GDM1 (cell line): ENCODE measurements around the gene CLP1.
"Not testable (repeated sequence)": the region's sequence is repeated elsewhere in the genome, so short reads cannot be mapped to it uniquely, and the experiment has no call there.

Source experiments
- DNase-seq: peaks from one replicate; lab custom pipeline; 2025; lab: John Stamatoyannopoulos, UW

The CLP1 gene

DNA sequence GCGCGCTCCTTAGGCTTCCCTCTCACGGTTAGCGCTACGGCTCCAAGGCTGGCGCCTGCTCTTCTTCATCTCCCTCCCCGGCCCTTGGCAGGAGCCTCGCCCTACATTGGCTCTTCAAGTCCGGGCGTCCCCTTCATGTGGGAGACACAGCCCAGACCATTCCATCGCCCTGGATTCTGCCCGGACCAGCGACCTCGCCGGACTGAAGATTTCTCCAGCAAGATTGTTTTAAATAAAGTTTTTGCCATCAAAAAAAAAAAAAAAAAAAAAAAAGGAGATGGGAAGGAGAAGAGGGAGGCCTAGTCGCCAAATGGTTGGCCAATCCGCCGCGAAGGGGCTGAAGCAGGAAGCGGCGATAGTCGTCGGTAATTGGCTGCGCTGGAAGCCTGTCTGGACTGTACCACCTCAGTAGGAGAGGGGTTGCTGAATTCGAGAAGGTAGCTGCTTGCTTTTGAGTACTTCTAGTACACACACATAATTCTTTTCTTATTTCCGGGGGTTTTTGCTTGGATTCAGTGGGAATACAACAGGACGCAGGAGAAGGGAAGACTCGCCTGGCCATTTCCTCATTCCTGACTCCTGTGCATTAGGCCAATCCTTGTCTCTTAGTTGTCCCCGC lies 9.7 kb downstream of the CLP1 start:
- peak; percentile 97 for DNase-seq

DNA sequence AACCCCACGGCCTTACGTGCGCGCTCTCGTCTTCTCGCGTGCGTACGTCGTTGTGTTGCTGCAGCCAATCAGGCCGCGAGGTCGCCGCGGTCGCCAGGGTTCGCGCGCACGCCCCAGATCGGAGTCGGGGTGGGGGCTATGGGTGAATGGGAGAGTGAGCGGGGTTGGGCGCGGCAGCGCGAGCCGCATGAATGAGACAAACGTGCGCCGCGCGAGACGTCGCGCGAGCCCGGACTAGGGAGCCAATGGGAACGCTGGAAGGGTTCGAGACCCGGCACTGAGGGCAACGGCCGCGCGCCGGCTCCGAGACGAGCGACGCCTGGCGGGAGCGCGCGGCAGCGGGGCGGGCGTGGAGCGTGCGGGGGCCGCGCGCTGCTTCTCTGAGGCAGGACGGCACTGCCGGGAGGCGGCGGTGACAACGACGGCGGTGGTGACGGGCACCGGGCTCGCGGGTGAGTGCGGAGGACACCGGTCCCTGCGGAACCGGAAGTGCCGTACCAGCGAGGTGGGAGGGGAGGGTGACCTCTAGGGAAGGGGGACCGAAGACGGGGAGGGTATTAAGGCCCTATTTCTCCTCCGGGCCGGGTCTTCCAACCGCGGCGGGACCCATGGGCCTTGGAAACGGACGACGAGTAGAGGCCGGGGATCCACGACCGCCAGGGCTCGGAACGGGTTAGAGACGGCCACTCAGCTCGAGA lies 10.3 kb downstream of the CLP1 start, which contains the start of gene ZDHHC5:
Gene ZDHHC5 (plus strand): TSS at position 379 of the 698 bp plus-strand sequence. CDS start 4,977 bp downstream, outside the sequence.
- DNase-seq: peak; percentile 100

DNA sequence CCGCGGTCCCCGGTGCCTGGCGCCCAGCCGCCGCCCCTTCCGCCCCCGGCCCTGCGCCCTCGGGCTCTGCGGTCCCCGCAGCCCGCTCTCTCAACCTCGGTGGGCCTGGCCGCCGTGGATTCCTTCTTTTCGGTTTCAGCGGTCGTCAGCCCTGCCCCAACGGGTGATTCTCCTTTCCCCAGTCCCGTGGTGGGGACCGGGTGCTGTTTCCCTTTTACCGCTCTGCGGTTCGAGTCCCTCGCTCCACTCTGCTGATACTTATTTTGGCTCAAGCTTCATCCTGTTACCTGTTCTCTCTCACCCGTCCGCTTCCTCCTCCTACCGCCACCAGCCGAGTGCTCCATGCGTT lies 10.8 kb downstream of the CLP1 start:
- no peak for DNase-seq

DNA sequence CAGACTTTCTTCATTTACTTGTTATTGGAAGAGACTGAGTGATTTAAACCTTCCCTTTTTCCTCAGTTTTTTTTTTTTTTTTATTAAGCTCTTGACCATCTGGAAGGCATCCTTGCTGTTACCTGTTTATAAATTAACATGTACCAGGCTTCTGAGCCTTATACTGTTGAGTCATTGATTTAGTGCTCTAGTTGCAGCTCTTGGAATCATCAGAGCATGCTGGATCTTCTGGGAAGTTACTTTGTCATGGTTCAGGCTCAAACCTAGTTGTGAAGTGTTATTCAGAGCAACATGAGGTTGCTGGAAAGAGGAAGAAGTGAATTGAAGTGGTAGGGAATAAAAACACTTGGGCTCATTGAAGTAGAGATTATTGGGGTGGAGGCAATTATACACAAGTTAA lies 16.7 kb downstream of the CLP1 start:
- DNase-seq: no peak

DNA sequence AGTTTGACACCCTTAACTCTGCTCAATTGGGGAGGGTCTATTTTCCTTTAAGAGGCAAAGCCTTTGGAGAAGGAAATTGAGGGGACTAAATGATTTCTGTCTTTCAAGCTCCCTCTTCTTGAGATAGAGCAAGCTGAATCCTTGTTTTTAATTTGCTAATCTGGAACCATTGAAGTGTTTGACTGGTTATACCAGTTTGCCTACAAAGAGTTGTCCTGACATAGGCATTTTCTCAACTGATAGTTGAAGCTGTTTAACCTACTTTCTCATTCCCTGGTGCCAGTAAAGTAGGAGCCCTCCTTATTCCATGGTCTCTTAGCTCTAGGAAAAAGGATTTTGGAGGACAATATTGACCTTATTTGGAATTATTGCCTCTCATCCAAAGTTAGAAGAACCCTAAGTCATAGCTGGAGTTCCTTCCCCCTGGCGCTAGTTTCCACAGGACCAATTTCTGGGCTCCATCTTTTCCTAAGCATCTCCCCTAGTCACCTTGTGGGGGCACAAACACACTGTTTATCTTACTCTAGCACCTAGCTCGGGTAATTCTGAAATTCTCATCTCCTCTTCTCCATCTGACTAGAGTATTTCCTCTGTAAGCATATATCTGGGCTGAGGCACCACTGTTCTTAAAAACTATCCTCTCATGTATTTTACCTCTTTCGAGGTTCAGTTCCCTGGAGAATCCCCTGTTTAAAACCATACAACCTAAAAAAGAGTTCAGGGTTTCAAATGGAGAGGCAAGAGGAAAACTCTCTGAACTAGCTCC lies 17.8 kb downstream of the CLP1 start:
- no peak for DNase-seq

DNA sequence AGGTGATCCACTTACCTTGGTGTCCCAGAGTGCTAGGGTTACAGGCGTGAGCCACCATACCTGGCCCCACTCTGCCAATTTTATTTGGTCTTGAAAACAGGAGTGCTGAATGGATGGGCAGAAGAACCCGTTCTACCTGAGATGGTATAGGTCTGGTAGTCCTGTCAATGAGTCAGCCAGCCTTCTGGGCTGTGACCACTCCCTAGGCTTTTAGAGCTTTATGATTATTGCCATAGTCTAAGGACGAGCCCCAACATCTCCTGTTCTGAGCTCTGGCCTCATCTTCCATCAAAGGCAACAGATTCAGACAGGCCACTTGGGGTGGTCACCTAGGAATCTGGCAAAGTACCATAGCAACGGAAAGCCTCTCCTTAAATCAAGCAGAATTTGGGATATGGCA lies 21.8 kb downstream of the CLP1 start:
- DNase-seq: no peak

DNA sequence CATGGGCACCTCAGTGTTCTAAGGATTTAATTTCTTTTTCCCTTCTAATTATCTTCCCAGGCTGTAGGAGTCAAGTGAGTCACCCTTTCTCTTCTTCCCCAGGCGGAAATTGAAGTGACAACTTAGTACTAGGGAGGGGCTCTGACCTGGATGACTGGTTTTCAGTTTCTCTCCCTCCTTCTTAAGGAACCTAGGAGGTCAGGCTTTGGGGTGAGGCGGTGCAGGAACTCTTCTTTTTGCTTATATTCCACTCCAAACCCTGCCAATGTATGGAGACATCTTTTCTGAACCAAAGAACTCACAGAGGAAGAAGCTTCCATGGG lies 23.0 kb downstream of the CLP1 start:
- no peak for DNase-seq

DNA sequence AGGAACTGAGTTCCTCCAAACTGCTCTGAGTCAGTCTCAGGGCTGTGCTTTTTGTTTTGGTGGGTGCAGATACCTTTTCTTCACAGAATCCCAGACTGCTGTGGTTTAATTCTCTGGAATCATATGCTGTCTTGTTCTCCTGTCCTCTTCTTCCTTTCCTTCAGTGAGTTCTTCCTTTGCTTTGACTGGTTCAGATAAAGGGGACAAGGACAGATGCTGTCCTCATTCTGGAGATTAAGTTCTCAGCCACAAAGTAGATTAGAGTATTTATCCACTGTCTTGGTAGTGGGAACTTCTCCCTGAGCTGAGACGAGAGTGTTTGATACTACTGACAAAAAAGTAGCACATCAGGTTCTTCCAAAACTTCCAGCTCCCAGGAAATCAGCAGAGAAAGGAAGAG lies 23.6 kb downstream of the CLP1 start:
- no peak for DNase-seq

DNA sequence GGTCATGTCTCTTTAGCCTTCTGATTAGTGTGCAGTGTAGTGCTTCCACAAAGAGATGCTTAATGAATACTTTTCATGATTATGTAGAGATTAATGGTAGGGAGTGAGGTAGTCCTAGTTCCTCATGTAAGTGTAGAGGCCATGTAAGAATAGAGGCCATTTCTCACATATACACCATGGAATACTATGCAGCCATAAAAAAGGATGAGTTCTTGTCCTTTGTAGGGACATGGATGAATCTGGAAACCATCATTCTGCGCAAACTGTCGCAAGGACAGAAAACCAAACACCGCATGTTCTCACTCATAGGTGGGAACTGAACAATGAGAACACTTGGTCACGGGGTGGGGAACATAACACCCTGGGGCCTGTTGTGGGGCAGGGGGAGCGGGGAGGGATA lies 32.9 kb downstream of the CLP1 start:
- not testable (repeated sequence) for DNase-seq

DNA sequence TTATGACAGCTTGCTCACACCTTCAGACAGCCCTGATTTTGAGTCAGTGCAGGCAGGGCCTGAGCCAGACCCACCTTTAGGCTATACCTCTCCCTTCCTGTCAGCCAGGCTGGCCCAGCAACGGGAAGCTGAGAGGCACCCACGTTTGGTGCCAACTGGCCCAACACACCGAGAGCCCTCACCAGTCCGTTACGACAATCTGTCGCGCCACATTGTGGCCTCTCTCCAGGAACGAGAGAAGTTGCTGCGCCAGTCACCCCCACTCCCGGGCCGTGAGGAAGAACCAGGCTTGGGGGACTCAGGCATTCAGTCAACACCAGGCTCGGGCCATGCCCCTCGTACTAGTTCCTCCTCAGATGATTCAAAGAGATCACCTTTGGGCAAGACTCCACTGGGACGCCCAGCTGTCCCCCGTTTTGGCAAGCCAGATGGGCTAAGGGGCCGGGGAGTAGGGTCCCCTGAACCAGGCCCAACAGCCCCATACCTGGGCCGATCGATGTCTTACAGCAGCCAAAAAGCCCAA lies 41.3 kb downstream of the CLP1 start:
- no peak for DNase-seq

DNA sequence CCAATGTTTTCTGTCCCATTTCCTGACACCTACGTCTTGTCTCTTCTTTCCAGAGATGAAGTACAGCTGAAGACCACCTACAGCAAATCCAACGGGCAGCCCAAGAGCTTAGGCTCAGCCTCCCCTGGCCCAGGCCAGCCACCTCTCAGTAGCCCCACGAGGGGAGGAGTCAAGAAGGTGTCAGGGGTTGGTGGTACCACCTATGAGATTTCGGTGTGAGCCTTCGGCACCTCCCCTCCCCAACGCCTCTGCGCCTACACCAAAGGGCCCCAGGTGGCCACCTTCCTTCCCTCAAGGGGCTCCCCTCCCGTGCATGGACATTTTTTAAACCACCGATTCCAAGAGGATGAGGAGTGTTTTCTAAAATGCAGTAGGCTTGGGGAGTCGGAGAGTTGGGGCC lies 42.3 kb downstream of the CLP1 start:
- no peak for DNase-seq

DNA sequence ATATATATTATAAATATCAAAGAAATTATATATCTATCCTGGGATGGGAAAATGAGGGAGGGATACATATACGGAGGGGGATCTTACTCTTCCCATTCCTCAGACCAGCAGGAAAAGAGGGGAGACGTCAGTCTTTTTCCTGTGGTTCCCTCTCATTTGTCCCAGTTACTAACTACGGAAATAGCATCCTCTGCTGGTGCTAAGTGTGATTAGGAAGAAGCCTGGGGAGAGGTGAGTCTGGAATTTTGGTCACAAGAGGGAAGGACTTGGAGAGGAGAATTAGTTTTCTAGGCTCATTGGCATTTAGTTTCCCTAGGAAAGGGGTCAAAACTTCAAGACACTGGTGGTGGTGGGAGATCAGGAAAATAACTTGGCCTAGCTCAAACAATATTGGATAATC lies 42.9 kb downstream of the CLP1 start:
- no peak for DNase-seq

DNA sequence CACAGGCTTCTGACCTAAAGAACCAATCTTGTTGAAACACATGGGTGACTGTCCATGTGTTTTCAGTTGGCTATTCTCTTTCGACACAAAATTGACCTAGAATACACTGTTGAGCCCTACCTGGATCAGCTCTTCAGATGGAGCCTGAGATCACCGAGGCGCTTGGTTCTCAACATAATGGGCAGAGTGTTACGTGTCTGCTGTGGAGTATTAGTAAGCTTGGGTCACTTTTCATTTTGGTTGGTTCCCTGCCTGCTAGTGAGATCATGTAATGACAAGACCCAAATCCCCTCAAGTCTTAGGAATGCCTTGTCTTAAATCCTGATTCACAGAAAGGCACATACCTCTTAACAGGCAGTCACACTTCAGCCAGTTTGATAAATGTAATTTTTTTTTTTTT lies 45.8 kb downstream of the CLP1 start:
- DNase-seq: no peak

DNA sequence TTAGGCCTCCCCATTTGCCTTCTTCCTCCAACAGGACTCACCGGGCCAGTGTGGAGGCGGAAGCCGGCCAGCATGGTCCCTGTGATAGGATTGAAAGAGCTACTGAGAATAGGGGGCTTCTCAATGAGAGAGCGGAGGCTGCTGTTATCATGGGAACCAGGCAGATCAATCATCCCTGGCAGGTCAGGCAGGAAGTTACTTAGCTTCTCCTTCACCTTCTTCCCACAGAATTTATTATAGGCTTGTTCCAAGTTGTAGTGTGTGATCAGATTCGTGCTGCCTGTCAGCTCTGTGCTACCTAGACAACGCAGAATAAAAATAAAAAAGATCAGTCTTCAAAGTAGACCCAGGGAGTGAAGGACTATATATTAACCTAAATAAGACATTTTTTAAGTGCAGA lies 47.4 kb downstream of the CLP1 start:
- DNase-seq: no peak

DNA sequence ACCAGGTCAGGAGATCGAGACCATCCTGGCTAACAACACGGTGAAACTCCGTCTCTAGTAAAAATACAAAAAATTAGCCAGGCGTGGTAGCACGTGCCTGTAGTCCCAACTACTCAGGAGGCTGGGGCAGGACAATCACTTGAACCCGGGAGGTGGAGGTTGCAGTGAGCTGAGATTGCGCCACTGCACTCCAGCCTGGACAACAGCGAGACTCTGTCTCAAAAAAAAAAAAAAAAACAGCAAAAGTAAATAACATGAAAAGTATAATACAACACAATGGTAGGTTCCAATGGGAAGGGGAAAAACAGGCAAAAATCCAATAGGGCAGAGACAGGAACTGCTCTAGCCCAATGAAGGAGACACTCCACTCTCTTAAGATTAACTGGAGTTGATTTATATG lies 47.9 kb downstream of the CLP1 start:
- DNase-seq: not testable (repeated sequence)

DNA sequence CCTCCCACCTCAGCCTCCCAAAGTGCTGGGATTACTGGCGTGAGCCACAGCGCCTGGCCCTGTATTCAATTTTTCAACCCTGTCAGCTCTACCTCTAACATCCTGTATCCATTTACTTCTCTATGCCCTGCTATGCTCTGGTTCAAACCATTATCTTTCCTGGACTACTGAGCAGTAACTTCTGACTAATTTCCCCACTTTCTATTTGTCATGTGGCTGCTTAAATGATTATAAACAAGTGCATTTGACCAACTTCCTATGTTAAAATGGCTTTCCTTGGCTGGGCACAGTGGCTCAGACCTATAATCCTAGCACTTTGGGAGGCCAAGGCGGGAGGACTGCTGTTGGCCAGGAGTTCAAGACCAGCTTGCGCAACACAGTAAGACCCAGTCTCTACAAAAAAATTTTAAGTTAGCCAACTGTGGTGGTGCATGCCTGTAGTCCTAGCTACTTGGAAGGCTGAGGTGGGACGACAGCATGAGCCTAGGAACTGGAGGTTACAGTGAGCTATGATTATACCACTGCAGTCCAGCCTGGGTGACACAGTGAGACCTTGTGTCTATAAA lies 52.3 kb downstream of the CLP1 start:
- DNase-seq: no peak
